GM19240 (cell line): ENCODE measurements around the gene BRSK2.

Experiments
- DNase-seq: peaks from one replicate; pipeline ENCODE4 v3.0.0; 2011; ENCODE audit warnings: low spot score; ENCODE audit not compliant: insufficient read length

The BRSK2 gene

DNA sequence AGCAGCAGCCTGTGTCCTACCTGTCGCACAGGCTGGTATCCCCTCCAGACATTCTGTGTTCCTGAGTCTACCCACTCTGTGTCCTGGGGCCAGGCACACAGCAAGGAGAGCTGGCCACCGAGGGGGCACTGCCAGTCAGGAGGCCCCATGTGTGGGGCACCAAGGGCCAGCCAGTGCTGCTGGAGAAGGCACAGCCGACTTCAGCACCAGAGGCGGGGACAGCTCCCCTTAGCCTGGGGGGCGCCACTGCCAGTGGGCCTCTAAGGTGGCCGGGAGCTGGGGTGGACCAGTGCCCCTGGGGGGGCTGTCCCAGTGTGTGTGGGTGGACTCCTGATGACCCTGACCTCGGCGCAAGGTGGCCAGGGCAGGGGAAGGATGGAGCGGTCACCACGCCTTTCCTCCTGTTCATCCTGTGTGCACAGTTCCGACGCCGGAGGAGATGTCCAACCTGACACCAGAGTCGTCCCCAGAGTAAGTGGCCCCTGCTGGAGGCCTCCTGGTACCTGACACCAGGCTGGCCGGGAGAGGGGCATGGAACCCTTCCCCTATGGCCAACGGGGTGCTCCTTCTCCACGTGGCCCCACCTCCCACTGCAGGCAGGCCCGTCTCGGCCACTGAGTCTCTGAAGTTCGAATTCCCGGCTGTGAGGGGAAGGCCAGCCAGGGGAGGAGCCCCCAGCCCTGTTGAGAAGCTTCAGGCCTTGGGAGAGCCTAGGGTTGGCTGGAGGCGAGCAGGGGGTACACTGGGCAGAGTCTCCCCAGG is 61.4 kb downstream of the BRSK2 start:
- no peak for DNase-seq

DNA sequence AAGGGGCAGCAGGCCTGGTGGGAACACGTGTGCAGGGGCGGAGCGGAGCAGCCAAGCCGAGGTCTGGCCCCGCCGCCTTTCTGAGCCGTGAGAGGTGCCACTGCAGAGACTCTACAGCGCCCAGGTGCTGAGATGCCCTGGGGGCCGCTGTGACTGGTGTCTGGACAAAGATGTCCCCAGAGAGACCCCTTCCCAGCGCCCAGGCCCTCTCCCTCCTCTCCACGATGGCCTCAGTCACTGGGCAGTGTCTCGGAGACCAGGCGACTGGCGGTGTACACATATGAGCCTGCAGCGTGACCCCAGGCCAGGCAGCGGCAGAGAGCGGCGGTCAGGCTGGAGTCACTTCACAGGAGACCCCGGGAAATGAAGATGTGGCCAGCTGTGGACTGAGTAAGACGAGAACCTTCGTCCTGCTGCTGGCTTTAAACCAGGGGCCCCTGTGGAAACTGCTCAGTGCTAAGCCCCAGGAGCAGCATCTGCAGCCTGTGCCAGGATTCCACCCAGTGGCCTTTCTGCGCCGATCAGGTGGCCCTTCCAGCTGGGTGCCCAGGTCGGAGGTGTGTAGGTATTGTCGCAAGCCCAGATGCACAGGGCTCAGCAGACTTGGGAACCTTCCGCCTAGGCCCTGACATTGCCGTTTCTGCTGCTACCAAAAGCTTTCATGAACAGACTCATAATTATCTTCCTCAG is 62.2 kb downstream of the BRSK2 start:
- DNase-seq, result no peak

DNA sequence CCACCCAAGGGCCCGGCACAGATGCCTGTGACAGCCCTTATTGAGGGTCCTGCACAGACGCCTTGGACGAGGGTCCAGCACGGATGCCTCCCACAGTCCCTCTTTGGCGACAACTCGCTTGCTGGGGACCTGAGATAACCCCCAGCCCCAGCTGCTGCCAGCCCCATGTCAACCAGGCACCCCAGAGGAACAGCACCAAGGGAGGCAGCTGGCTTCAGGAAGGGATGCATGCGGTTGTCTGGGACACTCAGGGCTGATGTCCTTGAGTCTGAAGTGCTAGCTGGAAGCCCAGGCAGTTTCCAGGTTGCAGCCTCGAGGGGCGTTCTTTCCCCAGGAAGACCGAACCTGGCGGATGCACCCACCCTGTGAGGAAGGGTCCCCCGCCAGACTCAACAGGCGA is 63.0 kb downstream of the BRSK2 start:
- no peak for DNase-seq

DNA sequence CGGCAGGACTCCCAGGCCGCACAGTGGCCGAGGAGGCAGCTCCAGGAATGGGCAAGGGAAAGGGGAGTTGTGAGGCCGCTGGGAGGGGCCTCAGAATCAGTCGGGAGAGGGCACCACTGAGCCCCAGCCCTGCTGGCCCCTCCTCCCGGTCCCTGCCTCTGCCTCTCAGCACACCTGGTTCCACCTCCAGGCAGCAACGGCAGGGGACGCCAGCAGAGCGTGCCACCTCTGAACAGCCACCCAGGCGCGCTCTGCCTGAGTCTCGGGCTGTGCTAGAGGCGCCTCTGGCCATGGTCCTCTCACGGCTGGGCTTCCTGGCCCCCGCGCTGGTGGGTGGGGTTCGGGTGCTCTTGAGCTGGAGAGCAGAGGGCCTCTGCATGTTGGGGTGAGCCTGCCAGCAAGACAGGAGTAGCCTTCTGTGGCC is 63.9 kb downstream of the BRSK2 start:
- peak; percentile 75 for DNase-seq

DNA sequence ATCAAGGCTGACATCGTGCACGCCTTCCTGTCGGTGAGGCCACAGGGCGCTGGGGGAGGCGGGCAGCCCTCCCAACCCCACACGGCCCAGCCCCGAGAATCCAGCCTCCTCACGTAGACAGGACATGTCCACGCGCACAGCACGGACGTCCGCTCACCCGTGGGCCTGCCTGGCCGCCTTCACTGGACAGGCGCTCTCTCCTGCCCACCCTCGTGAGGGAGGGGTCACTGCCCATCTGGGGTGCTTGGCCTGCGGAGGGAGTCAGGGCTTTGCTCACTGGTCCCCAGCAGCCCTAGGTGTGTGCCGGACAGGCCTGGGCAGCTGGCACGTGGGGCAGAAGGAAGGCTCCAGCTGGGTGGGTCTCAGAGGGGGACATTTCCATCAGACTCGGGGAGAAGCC is 64.8 kb downstream of the BRSK2 start:
- DNase-seq, result no peak

GRCh38 chr11:1455032-1455762 is 65.5 kb downstream of the BRSK2 start:
- no peak for DNase-seq

GRCh38 chr11:1455763-1456060 is 66.0 kb downstream of the BRSK2 start:
- no peak for DNase-seq

DNA sequence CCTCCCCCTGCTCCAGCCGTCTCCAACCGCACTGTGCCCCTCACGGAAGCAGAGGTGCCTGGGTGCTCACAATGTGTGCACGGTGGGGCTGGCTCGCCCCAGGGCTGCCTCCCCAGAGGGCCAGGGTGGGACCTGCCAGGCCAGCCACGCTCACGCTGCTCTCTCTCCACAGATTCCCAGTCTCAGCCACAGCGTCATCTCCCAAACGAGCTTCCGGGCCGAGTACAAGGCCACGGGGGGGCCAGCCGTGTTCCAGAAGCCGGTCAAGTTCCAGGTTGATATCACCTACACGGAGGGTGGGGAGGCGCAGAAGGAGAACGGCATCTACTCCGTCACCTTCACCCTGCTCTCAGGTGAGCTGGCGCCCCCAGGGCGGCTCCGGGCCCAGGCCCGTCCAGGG is 66.4 kb downstream of the BRSK2 start:
- no peak for DNase-seq

DNA sequence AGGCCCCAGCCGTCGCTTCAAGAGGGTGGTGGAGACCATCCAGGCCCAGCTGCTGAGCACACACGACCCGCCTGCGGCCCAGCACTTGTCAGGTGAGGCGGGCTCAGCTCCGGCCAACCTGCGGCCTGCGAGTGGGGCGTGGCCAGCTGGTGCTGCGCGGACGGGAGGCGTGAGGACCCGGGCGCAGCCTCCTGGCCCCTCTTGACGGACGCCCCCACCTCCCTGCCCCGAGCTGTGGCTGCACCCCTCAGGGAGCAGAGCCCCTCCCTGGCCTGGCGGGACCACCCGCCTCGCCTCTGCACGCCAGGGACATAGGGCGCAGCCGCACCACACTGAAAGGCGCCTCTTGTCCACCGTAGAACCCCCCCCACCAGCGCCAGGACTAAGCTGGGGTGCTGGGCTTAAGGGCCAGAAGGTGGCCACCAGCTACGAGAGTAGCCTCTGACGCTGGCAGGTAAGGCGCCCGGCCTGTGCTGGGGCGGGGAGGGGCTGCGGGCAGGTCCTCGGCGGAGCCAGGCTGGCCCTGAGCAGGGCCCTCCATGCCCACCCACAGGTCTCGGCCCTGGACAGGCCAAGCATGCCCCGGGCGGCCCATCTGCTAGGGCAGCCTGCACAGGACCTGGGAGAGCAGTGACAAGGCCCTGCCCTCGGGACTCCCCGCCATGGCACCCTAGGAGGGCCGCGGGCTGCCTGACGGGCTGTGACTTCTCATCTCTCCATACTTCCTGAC is 67.0 kb downstream of the BRSK2 start:
- DNase-seq, result no peak

- DNase-seq, result no peak
These were observed 67.6 kb downstream of the BRSK2 start for GRCh38 chr11:1457326-1457680.

DNA sequence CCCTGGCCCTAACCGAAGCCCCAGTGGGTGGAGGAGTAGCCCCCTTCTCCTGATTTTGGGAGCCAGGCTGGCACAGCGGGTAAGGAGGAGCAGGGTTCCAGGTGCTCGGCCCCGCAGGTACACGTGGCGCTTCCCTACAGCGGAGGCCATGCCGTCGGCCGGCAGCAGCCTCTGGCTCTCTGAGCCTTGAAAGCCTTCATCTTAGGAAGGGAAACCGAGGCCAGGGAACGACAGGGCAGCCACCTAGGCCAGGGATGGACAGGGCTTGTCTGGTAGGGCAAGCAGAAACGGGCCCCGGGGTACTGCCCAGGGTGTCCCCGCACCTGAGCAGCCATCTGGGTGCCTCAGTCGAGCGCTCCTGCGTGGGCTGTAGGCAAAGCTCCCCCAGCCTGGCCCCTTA is 68.1 kb downstream of the BRSK2 start:
- no peak for DNase-seq

- no peak for DNase-seq
These were observed 68.8 kb downstream of the BRSK2 start for GRCh38 chr11:1458340-1459218.

GRCh38 chr11:1459219-1459575 is 69.5 kb downstream of the BRSK2 start:
- DNase-seq, result no peak

GRCh38 chr11:1459764-1460395 is 70.1 kb downstream of the BRSK2 start:
- DNase-seq, result no peak

GRCh38 chr11:1460396-1460985 is 70.8 kb downstream of the BRSK2 start:
- DNase-seq, result no peak

GRCh38 chr11:1460986-1461825 is 71.5 kb downstream of the BRSK2 start:
- DNase-seq, result no peak

DNA sequence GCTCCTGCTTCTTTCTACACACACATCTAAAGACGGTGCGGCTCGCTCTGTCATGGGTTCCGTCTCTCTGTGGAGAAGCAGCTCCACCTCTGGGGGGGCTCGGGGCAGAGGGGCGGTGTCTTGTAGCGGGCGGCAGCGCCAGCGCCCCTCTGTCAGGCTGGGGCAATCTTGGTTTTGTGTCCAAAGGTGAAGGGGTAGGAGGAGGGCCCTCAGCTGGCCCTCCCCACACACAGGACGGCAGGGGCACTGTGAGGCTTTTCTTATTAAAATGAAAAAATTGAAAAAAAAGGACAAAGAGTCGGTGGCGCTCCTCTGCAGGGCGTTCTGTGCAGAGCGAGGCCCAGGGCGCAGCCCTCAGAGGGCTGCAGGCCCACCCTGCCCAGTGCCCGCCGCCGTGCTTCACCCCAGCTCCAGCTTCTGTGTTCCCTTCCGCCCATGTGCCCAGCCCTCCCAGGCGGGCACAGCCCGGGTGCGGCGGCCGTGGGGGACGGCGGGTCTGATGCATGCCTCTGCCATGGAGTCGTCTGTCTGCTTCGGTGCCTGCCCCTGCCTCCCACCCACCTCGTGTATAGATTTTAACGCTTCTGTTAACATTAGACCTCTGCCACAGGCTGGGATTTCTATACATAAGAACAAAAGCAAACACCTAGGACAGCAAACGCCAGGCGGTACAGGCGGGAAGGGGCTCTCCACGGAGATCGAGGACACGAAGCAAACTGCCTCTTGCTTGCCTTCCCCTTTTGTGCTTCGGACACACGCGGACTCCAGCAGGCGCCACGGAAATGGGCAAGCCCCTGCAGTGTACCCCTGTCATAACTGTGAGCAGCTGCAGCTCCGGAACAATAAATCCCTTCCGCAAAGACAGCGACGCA is 72.3 kb downstream of the BRSK2 start:
- no peak for DNase-seq

- no peak for DNase-seq
These were observed 72.9 kb downstream of the BRSK2 start for GRCh38 chr11:1462698-1462975.

DNA sequence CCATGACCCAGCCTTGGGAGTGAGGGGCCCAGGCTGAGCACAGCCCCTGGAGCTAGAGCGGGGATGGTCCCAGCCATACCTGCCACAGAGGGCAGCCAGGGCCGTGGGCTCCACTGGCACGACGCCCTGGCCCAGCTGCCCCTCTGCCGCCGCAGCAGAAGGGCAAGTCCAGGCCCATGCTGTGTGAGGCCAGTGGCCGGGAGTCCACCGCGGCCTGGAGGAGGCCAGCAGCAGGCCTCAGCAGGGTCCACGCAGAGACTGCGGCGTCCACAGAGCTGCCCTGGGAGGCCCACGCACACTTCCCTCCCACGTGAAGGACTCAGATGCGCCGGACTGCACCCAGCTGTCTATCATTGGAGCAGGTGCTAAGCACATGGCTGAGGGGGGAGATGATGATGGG is 73.3 kb downstream of the BRSK2 start:
- DNase-seq, result no peak
